GM21526 (cell line): ENCODE data around the gene B4GALNT2.
"Not testable (repeated sequence)": the region's sequence is repeated elsewhere in the genome, so short reads cannot be mapped to it uniquely, and the experiment has no call there.

Source experiments
- ATAC-seq: cut with Tn5 transposase; IDR thresholded peaks from one replicate; pipeline ENCODE4 v1.9.1; 2021; ENCODE audit warnings: moderate library complexity; ENCODE audit not compliant: unreplicated experiment, low FRiP score

B4GALNT2 gene

GRCh38 chr17:49132699-49133364 is at the start of gene B4GALNT2:
TSS of gene B4GALNT2 (plus strand) at chr17:49132769. CDS start at chr17:49132793, 24 bp downstream.
- no peak for ATAC-seq

GRCh38 chr17:49085046-49085445 is 47.5 kb upstream of the B4GALNT2 start:
- ATAC-seq, result not testable (repeated sequence)

- ATAC-seq, result no peak
Measured at GRCh38 chr17:49085565-49086315, 46.8 kb upstream of the B4GALNT2 start.

GRCh38 chr17:49086316-49086605 is 46.3 kb upstream of the B4GALNT2 start:
- no peak for ATAC-seq

- no peak for ATAC-seq
Measured at GRCh38 chr17:49086649-49087048, 45.9 kb upstream of the B4GALNT2 start.

- no peak for ATAC-seq
Measured at GRCh38 chr17:49089094-49089493, 43.5 kb upstream of the B4GALNT2 start.

GRCh38 chr17:49090878-49091594 is 41.5 kb upstream of the B4GALNT2 start:
- ATAC-seq, result no peak

GRCh38 chr17:49093131-49093530 is 39.4 kb upstream of the B4GALNT2 start:
- ATAC-seq, result no peak

GRCh38 chr17:49100601-49101000 is 32.0 kb upstream of the B4GALNT2 start:
- ATAC-seq, result no peak

GRCh38 chr17:49101054-49101534 is 31.5 kb upstream of the B4GALNT2 start:
- ATAC-seq, result no peak

- ATAC-seq, result not testable (repeated sequence)
Measured at GRCh38 chr17:49103360-49103759, 29.2 kb upstream of the B4GALNT2 start.

- no peak for ATAC-seq
Measured at GRCh38 chr17:49104511-49105074, 28.0 kb upstream of the B4GALNT2 start.

- no peak for ATAC-seq
Measured at GRCh38 chr17:49106321-49107210, 26.0 kb upstream of the B4GALNT2 start.

- no peak for ATAC-seq
Measured at GRCh38 chr17:49107211-49107557, 25.4 kb upstream of the B4GALNT2 start.

GRCh38 chr17:49108318-49108717 is 24.3 kb upstream of the B4GALNT2 start:
- ATAC-seq, result no peak

GRCh38 chr17:49110509-49110908 is 22.1 kb upstream of the B4GALNT2 start:
- no peak for ATAC-seq

GRCh38 chr17:49111934-49112333 is 20.6 kb upstream of the B4GALNT2 start:
- ATAC-seq, result no peak

- ATAC-seq, result no peak
Measured at GRCh38 chr17:49112936-49113335, 19.6 kb upstream of the B4GALNT2 start.

GRCh38 chr17:49114703-49115102 is 17.9 kb upstream of the B4GALNT2 start:
- ATAC-seq, result no peak

GRCh38 chr17:49117587-49118230 is 14.9 kb upstream of the B4GALNT2 start:
- ATAC-seq, result no peak
